Measurements from ENCODE around the gene TAPBPL.

TAPBPL gene

GRCh38 chr12:6450091-6450868 is 1.6 kb upstream of the TAPBPL start:
- TF ChIP-seq CTCF (IDR thresholded peaks at IDR 0.05; ENCODE audit: unreplicated experiment in 3 of 3) = no peak
- Mint-ChIP-seq H3K36me3 (ENCODE audit: low read depth) (no peaks in the 10 kb centered on the region), H3K4me3 (peak overlapping the region; percentile 86 to 92 (median 90)), H3K27ac (peak overlapping the region; percentile 98 to 99 (median 98)), H3K4me1 (peaks cover 32% of the 10 kb centered on the region), H3K9me3 (no peaks in the 10 kb centered on the region), H3K27me3 (ENCODE audit: low read depth) (no peaks in the 10 kb centered on the region)

DNA sequence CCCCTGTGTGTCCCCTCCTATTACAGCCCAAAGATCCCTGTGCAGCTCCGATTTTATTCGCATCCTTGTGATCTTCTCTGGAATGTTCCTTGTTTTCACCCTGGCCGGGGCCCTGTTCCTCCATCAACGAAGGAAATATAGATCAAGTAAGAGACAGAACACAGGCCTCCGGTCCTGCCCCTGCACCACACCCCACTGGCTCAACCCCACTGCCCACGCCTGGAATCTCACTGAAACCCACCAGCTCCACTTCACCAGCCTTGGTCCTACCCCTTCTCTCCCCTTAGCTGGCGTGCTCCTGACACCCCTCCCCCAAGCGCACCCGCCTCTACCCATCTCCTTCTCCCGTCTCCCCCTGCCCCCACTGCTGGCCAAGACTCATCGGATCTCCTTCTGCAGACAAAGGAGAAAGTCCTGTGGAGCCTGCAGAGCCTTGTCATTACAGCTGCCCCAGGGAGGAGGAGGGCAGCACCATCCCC is 934 bp upstream of the TAPBPL start:
- no peak for TF ChIP-seq CTCF (IDR thresholded peaks at IDR 0.05; ENCODE audit: unreplicated experiment in 3 of 3)
- Mint-ChIP-seq H3K36me3 (ENCODE audit: low read depth) (no peaks in the 10 kb centered on the region), H3K9me3 (no peaks in the 10 kb centered on the region), H3K4me1 (peaks cover 32% of the 10 kb centered on the region), H3K4me3 (peak overlapping the region; percentile 86 to 92 (median 90)), H3K27ac (peak overlapping the region; percentile 98 to 99 (median 98)), H3K27me3 (ENCODE audit: low read depth) (no peaks in the 10 kb centered on the region)

DNA sequence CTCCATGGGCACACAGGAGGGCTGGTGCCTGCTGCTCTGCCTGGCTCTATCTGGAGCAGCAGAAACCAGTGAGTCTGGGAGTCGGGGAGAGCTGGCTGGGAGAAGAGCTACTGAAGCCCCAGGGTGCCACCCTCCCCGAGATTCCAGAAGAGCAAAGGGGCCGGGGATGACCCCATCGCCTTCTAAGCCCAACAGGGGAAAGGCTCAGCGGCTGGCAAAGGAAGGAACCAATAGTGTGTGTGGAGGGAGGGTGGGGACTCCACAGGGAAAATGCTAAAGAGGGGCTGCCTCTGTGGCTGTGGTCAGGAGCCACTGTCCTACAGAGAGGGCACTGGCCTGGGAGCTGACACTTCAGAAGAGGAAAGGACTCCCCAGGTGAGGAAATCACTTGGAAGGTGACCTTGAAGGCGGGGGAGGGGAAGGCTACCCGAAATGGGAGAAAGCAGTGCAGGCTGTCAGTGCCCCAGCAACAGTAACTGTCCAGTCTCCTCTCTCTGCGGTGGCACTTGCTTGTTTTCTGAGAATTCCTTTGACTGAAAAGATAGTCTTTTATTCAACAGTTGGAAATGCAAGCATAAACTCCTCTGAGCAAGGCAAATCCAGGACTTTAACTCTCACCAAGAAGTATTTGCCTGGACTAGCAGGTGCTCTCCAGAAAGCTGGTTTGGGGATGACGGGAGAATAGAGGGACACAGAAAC is 552 bp downstream of the TAPBPL start:
- Mint-ChIP-seq H3K4me1 (peaks cover 32% of the 10 kb centered on the region), H3K27me3 (ENCODE audit: low read depth) (no peaks in the 10 kb centered on the region), H3K4me3 (peak overlapping the region; percentile 86 to 92 (median 90)), H3K27ac (peak overlapping the region; percentile 98 to 99 (median 98)), H3K9me3 (no peaks in the 10 kb centered on the region), H3K36me3 (ENCODE audit: low read depth) (peaks cover 5% of the 10 kb centered on the region)
- TF ChIP-seq CTCF (IDR thresholded peaks at IDR 0.05; ENCODE audit: unreplicated experiment in 3 of 3) = no peak

GRCh38 chr12:6452944-6453630 is 1.2 kb downstream of the TAPBPL start:
- H3K9me3 Mint-ChIP-seq = no peaks in the 10 kb centered on the region
- H3K27ac Mint-ChIP-seq = peak overlapping the region; percentile 98 to 99 (median 98)
- no peaks in the 10 kb centered on the region for H3K27me3 Mint-ChIP-seq (ENCODE audit: low read depth)
- peaks cover 32% of the 10 kb centered on the region for H3K4me1 Mint-ChIP-seq
- peaks cover 6% of the 10 kb centered on the region for H3K36me3 Mint-ChIP-seq (ENCODE audit: low read depth)
- peak overlapping the region; percentile 40 to 92 (median 90) for H3K4me3 Mint-ChIP-seq
- TF ChIP-seq CTCF (IDR thresholded peaks at IDR 0.05; ENCODE audit: unreplicated experiment in 3 of 3) = no peak

GRCh38 chr12:6457220-6457945 is 5.5 kb downstream of the TAPBPL start:
- no peaks in the 10 kb centered on the region for H3K27me3 Mint-ChIP-seq (ENCODE audit: low read depth)
- H3K4me1 Mint-ChIP-seq = peaks cover 6% of the 10 kb centered on the region
- H3K9me3 Mint-ChIP-seq = no peaks in the 10 kb centered on the region
- no peak overlapping the region for H3K4me3 Mint-ChIP-seq
- TF ChIP-seq CTCF (IDR thresholded peaks at IDR 0.05; ENCODE audit: unreplicated experiment in 3 of 3) = no peak
- no peak overlapping the region for H3K27ac Mint-ChIP-seq
- peaks cover 28% of the 10 kb centered on the region for H3K36me3 Mint-ChIP-seq (ENCODE audit: low read depth)
